Hepatocyte (in vitro differentiated cells): ENCODE results near the gene GCNA.

Experiments used
- EZH2 ChIP-seq: fragments of 200-600 bp; sonication (generic); IDR thresholded peaks from 2 replicates; pipeline ENCODE4 v1.6.1; 2016; ENCODE audit warnings: antibody characterized with exemption, mild to moderate bottlenecking, borderline replicate concordance
- TF ChIP-seq, protein P1 (sequence below): fragments of 200-600 bp; sonication (generic); IDR thresholded peaks from 2 replicates; pipeline ENCODE4 v1.5.1; 2016; ENCODE audit warnings: antibody characterized with exemption, mild to moderate bottlenecking; ENCODE audit not compliant: poor library complexity

DNA sequence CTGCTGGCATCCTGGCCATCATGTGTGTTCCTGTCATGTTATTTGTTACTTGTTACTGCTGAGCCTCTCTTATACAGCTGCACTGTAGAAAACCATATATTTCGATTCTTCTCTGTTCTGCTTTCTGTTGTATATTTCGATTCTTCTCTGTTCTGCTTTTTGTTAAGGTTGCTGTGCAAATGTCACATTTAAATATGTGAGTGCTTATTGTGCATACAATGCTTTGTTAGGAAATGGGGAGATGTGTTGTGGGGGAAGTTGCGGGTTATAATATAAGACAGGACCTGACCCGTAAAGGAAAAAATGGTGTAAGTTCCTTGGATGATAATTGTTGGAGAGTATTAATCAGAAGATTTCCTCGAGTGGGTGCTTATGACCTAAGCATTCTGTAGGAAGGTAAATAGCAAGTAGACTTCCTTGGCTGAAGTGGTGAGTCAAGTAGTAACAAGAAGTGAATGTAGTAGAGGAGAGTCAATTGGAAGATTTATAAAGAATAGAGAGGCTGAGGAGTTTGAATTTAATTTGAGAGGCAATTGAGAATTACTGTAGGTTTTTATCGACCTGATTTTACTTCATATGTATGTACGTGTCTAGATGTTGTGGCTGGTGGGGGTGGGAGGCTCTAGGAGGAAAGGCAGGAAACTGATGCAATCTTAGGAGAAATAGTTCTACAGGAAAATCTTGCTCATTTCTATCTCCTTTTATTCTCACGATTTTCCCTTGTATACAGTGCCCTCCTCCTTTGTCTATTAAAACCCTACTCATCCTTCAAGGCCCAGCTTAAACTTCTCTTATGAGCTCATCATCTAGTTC is 36.8 kb upstream of the GCNA start:
- TF ChIP-seq, protein P1, sequence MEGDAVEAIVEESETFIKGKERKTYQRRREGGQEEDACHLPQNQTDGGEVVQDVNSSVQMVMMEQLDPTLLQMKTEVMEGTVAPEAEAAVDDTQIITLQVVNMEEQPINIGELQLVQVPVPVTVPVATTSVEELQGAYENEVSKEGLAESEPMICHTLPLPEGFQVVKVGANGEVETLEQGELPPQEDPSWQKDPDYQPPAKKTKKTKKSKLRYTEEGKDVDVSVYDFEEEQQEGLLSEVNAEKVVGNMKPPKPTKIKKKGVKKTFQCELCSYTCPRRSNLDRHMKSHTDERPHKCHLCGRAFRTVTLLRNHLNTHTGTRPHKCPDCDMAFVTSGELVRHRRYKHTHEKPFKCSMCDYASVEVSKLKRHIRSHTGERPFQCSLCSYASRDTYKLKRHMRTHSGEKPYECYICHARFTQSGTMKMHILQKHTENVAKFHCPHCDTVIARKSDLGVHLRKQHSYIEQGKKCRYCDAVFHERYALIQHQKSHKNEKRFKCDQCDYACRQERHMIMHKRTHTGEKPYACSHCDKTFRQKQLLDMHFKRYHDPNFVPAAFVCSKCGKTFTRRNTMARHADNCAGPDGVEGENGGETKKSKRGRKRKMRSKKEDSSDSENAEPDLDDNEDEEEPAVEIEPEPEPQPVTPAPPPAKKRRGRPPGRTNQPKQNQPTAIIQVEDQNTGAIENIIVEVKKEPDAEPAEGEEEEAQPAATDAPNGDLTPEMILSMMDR: no peak
- no peak for TF ChIP-seq EZH2
